ENCODE results near the gene GPRIN2.
"Not testable (repeated sequence)": the region's sequence is repeated elsewhere in the genome, so short reads cannot be mapped to it uniquely, and the experiment has no call there.

Gene GPRIN2

DNA sequence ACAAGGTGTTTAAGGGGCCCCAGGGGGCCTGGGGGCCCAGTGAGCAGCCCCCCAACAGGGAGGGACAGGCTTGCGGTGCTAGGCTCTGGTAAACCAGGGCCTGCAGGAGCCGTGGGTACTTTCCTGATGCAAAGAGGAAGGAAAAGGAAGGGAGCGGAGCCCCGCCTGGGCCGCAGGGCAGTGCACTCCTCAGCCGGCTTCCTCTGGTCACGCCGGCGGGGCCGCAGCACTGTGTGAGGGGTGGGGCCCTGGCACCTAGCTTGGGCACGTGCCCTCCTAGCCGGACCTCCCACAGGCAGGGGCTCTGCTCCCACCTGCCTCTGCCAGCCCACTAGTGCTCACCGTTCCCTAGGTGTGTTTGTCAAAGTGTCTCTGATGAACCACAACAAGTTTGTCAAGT lies 28.8 kb upstream of the GPRIN2 start:
- H3K27ac ChIP-seq (ENCODE audit: low read depth, low read length) = not testable (repeated sequence)

DNA sequence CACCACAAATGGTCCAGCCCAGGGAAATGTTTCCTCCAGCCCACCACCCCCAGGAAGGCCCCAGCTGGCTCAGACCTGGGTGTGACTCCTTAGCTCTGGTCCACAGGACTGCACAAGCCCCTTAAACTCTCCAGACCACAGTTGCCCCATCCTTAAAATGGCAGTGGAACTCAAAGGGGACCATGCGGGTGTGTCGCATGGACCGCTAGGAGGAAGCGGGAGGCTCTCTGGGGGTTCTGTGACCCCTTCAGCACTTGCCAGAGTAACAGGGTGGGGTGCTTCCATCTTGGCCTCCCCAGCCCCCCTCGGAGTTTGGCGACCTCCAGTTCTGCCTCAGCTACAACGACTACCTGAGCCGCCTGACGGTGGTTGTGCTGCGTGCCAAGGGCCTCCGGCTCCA lies 27.7 kb upstream of the GPRIN2 start:
- not testable (repeated sequence) for H3K4me1 ChIP-seq (ENCODE audit: control insufficient read depth in 1 of 2, insufficient read depth in 2 of 2, low read length in 2 of 2); H3K4me3 ChIP-seq (ENCODE audit: low read depth in 1 of 2, low read length in 2 of 2); H3K27ac ChIP-seq (ENCODE audit: low read depth, low read length); H3K9ac ChIP-seq (ENCODE audit: low read depth in 1 of 2, low read length in 2 of 2); H3K36me3 ChIP-seq (ENCODE audit: control insufficient read depth in 1 of 2, insufficient read depth in 2 of 2, low read length in 2 of 2); H3K9me3 ChIP-seq (ENCODE audit: control insufficient read depth in 1 of 2, low read length in 2 of 2); H3K27me3 ChIP-seq (ENCODE audit: control insufficient read depth in 1 of 2, insufficient read depth in 2 of 2, low read length in 2 of 2)

More for the DNA sequence above, 28.8 kb upstream of the GPRIN2 start:
- not testable (repeated sequence) for H3K27me3 ChIP-seq (ENCODE audit: control insufficient read depth in 1 of 2, insufficient read depth in 2 of 2, low read length in 2 of 2); H3K36me3 ChIP-seq (ENCODE audit: control insufficient read depth in 1 of 2, insufficient read depth in 2 of 2, low read length in 2 of 2); H3K4me3 ChIP-seq (ENCODE audit: low read depth in 1 of 2, low read length in 2 of 2); H3K9ac ChIP-seq (ENCODE audit: low read depth in 1 of 2, low read length in 2 of 2); H3K9me3 ChIP-seq (ENCODE audit: control insufficient read depth in 1 of 2, low read length in 2 of 2); H3K4me1 ChIP-seq (ENCODE audit: control insufficient read depth in 1 of 2, insufficient read depth in 2 of 2, low read length in 2 of 2)

DNA sequence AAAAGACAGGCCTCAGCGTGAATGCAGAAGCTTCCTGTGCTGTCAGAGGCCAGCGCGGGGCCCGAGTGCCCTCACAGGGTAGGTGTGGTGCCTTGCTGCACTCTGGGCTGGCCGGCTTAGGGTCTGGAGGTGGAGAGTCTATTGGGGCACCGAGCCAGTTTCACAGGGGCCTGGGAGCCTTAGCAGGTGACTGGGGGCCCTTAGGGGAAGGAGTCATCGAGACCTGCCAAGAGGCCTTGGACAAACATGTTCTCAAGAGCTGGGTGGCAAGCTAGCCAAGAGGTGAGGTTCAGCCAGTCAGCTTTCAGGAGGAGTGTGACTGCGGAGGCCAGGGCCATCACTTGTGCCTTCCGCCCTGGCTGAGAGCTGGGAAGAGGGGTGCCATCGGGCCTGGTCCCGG lies 26.1 kb upstream of the GPRIN2 start:
- not testable (repeated sequence) for H3K4me1 ChIP-seq (ENCODE audit: control insufficient read depth in 1 of 2, insufficient read depth in 2 of 2, low read length in 2 of 2); H3K27me3 ChIP-seq (ENCODE audit: control insufficient read depth in 1 of 2, insufficient read depth in 2 of 2, low read length in 2 of 2); H3K9ac ChIP-seq (ENCODE audit: low read depth in 1 of 2, low read length in 2 of 2); H3K36me3 ChIP-seq (ENCODE audit: control insufficient read depth in 1 of 2, insufficient read depth in 2 of 2, low read length in 2 of 2); H3K9me3 ChIP-seq (ENCODE audit: control insufficient read depth in 1 of 2, low read length in 2 of 2); H3K27ac ChIP-seq (ENCODE audit: low read depth, low read length); H3K4me3 ChIP-seq (ENCODE audit: low read depth in 1 of 2, low read length in 2 of 2)

DNA sequence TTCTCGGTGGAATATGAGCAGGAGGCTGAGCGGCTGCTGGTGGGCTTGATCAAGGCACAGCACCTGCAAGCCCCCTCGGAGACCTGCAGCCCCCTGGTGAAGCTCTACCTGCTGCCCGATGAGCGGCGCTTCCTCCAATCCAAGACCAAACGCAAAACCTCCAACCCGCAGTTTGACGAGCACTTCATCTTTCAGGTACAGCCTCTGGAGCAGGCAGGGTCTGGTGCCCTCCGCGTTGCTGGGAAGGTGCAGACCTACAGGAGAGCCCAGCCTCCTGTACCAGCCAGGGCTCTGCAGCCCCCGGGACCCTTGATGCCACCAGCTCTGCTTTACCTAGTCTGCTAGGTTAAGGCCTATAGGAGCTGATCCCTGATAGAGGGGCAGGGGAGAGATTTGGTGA lies 25.5 kb upstream of the GPRIN2 start:
- H3K4me1 ChIP-seq (ENCODE audit: control insufficient read depth in 1 of 2, insufficient read depth in 2 of 2, low read length in 2 of 2); H3K9ac ChIP-seq (ENCODE audit: low read depth in 1 of 2, low read length in 2 of 2); H3K27me3 ChIP-seq (ENCODE audit: control insufficient read depth in 1 of 2, insufficient read depth in 2 of 2, low read length in 2 of 2); H3K4me3 ChIP-seq (ENCODE audit: low read depth in 1 of 2, low read length in 2 of 2); H3K9me3 ChIP-seq (ENCODE audit: control insufficient read depth in 1 of 2, low read length in 2 of 2); H3K27ac ChIP-seq (ENCODE audit: low read depth, low read length); H3K36me3 ChIP-seq (ENCODE audit: control insufficient read depth in 1 of 2, insufficient read depth in 2 of 2, low read length in 2 of 2): not testable (repeated sequence)

DNA sequence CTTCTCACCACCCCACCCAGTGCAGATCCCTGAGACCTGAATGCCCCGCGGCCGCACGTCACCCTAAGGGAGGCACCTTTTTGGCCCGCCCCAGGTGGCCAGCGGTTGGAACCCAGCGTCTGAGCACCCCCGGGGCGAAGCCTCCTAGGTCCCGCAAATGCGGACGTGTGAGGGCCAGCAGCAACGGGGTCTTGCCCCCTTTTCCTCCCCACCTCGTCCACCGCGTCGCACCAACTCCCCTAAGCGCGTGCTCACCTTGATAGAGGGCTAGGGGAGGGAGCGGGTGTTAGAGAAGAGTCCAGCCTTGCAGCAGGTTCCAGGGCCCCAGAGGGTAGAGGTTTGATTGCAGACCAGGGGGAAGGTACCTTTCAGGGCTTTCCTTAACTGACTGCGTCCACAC lies 22.9 kb upstream of the GPRIN2 start:
- H3K9me3 ChIP-seq (ENCODE audit: control insufficient read depth in 1 of 2, low read length in 2 of 2); H3K9ac ChIP-seq (ENCODE audit: low read depth in 1 of 2, low read length in 2 of 2); H3K27me3 ChIP-seq (ENCODE audit: control insufficient read depth in 1 of 2, insufficient read depth in 2 of 2, low read length in 2 of 2); H3K4me1 ChIP-seq (ENCODE audit: control insufficient read depth in 1 of 2, insufficient read depth in 2 of 2, low read length in 2 of 2); H3K27ac ChIP-seq (ENCODE audit: low read depth, low read length); H3K36me3 ChIP-seq (ENCODE audit: control insufficient read depth in 1 of 2, insufficient read depth in 2 of 2, low read length in 2 of 2); H3K4me3 ChIP-seq (ENCODE audit: low read depth in 1 of 2, low read length in 2 of 2): not testable (repeated sequence)

DNA sequence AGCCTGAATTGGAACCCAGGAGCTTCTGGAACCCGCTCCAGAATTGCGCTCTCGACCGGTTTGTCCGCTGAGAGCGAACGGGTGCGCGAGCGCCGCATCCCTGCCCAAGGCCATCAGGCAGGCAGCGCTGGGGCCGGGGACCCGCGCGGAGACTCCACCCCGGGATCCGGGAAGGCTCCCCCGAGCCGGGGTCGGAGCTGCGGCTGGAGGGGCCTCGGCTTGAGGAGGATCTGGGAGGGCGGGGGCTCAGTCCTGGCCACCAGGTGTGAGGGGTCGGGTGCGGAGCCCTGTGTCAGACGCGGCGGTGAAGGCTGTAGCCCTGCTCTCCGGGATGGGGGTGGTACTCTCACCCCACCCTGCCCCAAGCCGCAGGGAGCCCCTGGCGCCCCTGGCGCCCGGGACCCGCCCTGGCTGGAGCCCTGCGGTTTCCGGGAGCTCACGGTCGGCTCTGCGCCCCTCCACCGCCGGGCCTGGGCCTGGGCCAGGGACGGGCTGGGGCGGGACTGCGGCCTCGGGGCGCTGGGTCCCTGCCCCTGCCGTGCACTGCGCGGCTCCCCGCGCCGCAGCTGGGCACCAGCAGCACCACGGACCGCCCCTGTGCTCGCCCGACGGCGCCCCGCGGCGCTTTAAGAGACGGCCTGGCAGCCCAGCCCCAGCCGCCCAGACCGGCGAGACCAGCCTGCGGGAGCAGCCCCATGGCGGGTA lies 22.2 kb upstream of the GPRIN2 start, which contains the start of gene SYT15:
SYT15 (plus strand) TSS at position 655 of the 705 bp plus-strand sequence; CDS start at position 696, 41 bp downstream.
- not testable (repeated sequence) for H3K9ac ChIP-seq (ENCODE audit: low read depth in 1 of 2, low read length in 2 of 2); H3K4me3 ChIP-seq (ENCODE audit: low read depth in 1 of 2, low read length in 2 of 2); H3K27me3 ChIP-seq (ENCODE audit: control insufficient read depth in 1 of 2, insufficient read depth in 2 of 2, low read length in 2 of 2); H3K27ac ChIP-seq (ENCODE audit: low read depth, low read length); H3K9me3 ChIP-seq (ENCODE audit: control insufficient read depth in 1 of 2, low read length in 2 of 2); H3K4me1 ChIP-seq (ENCODE audit: control insufficient read depth in 1 of 2, insufficient read depth in 2 of 2, low read length in 2 of 2); H3K36me3 ChIP-seq (ENCODE audit: control insufficient read depth in 1 of 2, insufficient read depth in 2 of 2, low read length in 2 of 2)

DNA sequence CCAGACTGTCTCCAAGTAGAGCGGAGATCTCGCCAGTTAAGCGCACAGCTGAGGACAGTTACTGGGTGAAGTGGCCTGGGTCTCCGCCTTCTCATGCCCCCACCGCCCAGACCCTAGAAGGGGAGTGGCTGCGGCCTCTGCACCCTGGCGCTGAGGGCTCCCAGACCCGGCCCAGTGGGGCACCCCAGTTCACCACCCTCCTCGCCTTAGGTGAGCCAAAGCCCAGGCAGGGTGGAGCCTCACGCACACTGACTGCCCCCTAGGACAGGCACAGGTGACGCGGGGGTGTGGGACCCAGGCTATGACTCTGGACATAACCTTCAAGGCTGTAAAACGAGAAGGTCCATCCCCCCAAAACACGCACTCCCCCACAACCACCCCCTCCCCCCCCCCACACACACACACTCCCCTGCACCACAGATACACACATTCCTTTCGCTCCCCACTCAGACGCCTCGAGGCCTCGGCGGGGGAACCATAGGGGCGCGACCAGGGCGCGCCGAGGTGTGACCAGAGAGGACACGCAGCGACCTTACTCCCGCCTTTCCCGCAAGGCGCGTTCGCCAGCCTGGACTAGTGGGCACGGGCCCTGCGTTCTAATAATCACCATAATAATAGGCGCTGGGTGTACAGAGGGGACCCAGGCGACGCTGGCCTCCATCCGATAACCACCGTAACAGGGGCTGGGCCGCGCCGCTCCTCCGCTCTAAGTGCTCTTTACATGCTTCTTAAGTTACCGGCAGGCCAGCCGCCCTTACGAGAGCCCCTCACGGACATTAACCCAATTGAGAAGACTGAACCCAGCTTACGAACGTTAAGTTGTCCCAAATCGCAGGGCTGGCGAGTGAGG lies 21.4 kb upstream of the GPRIN2 start:
- H3K4me1 ChIP-seq (ENCODE audit: control insufficient read depth in 1 of 2, insufficient read depth in 2 of 2, low read length in 2 of 2); H3K36me3 ChIP-seq (ENCODE audit: control insufficient read depth in 1 of 2, insufficient read depth in 2 of 2, low read length in 2 of 2); H3K9ac ChIP-seq (ENCODE audit: low read depth in 1 of 2, low read length in 2 of 2); H3K27ac ChIP-seq (ENCODE audit: low read depth, low read length); H3K27me3 ChIP-seq (ENCODE audit: control insufficient read depth in 1 of 2, insufficient read depth in 2 of 2, low read length in 2 of 2); H3K9me3 ChIP-seq (ENCODE audit: control insufficient read depth in 1 of 2, low read length in 2 of 2); H3K4me3 ChIP-seq (ENCODE audit: low read depth in 1 of 2, low read length in 2 of 2): not testable (repeated sequence)

DNA sequence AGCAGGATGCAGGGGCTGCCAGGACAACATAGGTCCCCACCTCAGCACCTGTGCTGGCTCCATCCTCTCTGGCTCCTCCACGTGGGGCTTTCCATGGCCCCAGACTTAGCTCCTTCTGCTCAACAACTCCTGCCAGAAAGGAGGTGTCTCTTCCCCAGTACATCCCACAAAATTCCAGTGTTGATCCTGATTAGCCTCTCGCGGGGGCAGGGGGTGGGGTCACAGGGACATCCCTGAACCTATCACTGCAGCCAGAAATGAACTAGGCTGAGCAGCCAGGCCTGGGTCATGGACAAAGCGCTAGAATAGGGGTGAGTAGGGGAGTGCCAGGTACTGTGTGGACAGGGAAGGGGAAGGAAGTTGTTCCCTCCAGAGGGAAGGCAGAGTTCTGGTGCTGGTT lies 17.4 kb upstream of the GPRIN2 start:
- not testable (repeated sequence) for H3K9ac ChIP-seq (ENCODE audit: low read depth in 1 of 2, low read length in 2 of 2); H3K36me3 ChIP-seq (ENCODE audit: control insufficient read depth in 1 of 2, insufficient read depth in 2 of 2, low read length in 2 of 2); H3K4me3 ChIP-seq (ENCODE audit: low read depth in 1 of 2, low read length in 2 of 2); H3K27ac ChIP-seq (ENCODE audit: low read depth, low read length); H3K4me1 ChIP-seq (ENCODE audit: control insufficient read depth in 1 of 2, insufficient read depth in 2 of 2, low read length in 2 of 2); H3K27me3 ChIP-seq (ENCODE audit: control insufficient read depth in 1 of 2, insufficient read depth in 2 of 2, low read length in 2 of 2); H3K9me3 ChIP-seq (ENCODE audit: control insufficient read depth in 1 of 2, low read length in 2 of 2)

DNA sequence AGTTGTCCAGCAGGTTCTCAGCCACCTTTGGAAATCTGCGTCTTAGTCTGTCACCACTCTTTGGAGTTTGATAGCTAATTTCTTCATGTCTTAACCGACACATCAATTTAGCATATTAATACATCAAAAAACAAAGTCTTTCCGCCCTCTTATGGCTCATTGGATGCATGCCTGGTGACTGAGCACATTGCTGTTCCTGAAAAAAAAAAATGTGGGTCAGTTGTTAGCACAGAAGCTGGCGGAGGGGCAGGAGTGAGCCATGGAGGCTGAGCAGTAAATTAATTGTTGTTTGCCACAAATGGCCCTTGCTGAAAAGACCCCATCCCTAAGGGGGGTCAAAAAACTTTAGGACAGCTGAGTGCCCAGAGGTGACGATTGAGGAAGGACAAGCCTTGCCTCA lies 16.9 kb upstream of the GPRIN2 start:
- not testable (repeated sequence) for H3K27ac ChIP-seq (ENCODE audit: low read depth, low read length); H3K4me3 ChIP-seq (ENCODE audit: low read depth in 1 of 2, low read length in 2 of 2); H3K36me3 ChIP-seq (ENCODE audit: control insufficient read depth in 1 of 2, insufficient read depth in 2 of 2, low read length in 2 of 2); H3K9me3 ChIP-seq (ENCODE audit: control insufficient read depth in 1 of 2, low read length in 2 of 2); H3K27me3 ChIP-seq (ENCODE audit: control insufficient read depth in 1 of 2, insufficient read depth in 2 of 2, low read length in 2 of 2); H3K4me1 ChIP-seq (ENCODE audit: control insufficient read depth in 1 of 2, insufficient read depth in 2 of 2, low read length in 2 of 2); H3K9ac ChIP-seq (ENCODE audit: low read depth in 1 of 2, low read length in 2 of 2)

DNA sequence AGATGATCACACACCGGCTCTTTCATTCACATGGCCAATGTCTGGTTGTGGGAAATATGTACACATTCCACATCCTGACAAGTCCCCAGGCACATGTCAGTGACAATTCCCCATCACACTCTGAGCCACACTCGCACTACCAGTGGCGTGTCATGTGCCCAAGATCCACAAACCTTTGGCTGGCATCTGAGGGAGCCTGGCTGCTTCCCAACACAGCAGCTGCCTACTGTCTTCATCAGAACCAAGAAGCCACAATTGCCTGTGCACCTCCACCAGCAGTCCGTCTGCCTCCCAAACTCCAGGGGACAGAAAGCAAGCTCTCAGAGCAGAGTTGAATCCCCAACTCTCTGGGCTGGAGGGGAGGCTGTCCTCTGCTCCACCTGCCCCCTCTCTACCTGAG lies 16.3 kb upstream of the GPRIN2 start:
- not testable (repeated sequence) for H3K9me3 ChIP-seq (ENCODE audit: control insufficient read depth in 1 of 2, low read length in 2 of 2); H3K36me3 ChIP-seq (ENCODE audit: control insufficient read depth in 1 of 2, insufficient read depth in 2 of 2, low read length in 2 of 2); H3K9ac ChIP-seq (ENCODE audit: low read depth in 1 of 2, low read length in 2 of 2); H3K27ac ChIP-seq (ENCODE audit: low read depth, low read length); H3K4me1 ChIP-seq (ENCODE audit: control insufficient read depth in 1 of 2, insufficient read depth in 2 of 2, low read length in 2 of 2); H3K27me3 ChIP-seq (ENCODE audit: control insufficient read depth in 1 of 2, insufficient read depth in 2 of 2, low read length in 2 of 2); H3K4me3 ChIP-seq (ENCODE audit: low read depth in 1 of 2, low read length in 2 of 2)

All from duodenal mucosa (tissue), 2 donors.